Measurements from ENCODE around the gene COL28A1.

Gene COL28A1

DNA sequence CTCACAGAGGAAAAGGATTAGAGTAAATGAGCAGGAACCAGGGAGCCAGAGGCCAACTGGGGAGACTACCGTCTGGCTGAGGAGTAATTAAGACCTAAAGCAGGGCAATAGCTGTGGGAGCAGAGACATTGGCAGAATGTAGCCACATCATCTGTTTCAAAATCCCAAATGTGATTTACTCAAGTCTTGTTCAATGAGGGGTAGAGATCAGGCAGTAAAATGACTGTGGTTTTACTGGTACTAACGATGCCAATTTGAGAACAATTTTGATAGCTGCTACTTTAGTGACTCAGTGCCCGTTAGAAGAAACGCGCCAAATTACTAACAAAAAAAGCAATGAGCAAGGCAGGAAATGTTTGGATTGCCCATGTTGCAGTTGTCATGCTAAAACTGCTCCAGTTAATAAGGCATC is 18.4 kb upstream of the COL28A1 start:
- Histone ChIP-seq H3K9ac (ENCODE audit: low read length) (no peak overlapping the region), H3K27me3 (ENCODE audit: low read length) (no peaks in the 10 kb centered on the region), H3K4me3 (ENCODE audit: insufficient read depth, low read length, poor library complexity, severe bottlenecking) (no peak overlapping the region), H3F3A (ENCODE audit: insufficient read depth) (no peaks in the 10 kb centered on the region), H3K79me2 (ENCODE audit: insufficient read depth, low read length) (no peaks in the 10 kb centered on the region), H3K9me2 (replicated peaks; ENCODE audit: insufficient read depth, low read length) (no peaks in the 10 kb centered on the region), H4K20me1 (ENCODE audit: low read depth, low read length) (no peaks in the 10 kb centered on the region), H3K36me3 (ENCODE audit: low read length) (no peaks in the 10 kb centered on the region), H2AFZ (ENCODE audit: low read depth, low read length, severe bottlenecking) (no peak overlapping the region), H3K4me2 (ENCODE audit: low read depth, low read length, poor library complexity, severe bottlenecking) (no peak overlapping the region), H3K27ac (ENCODE audit: low read depth, low read length) (no peak overlapping the region), H3K9me3 (ENCODE audit: insufficient read depth, low read length) (no peaks in the 10 kb centered on the region)
- TF ChIP-seq EZH2phosphoT487 (conservative IDR thresholded peaks at IDR 0.05; ENCODE audit: low read length): no peak
- TF ChIP-seq, protein P1, sequence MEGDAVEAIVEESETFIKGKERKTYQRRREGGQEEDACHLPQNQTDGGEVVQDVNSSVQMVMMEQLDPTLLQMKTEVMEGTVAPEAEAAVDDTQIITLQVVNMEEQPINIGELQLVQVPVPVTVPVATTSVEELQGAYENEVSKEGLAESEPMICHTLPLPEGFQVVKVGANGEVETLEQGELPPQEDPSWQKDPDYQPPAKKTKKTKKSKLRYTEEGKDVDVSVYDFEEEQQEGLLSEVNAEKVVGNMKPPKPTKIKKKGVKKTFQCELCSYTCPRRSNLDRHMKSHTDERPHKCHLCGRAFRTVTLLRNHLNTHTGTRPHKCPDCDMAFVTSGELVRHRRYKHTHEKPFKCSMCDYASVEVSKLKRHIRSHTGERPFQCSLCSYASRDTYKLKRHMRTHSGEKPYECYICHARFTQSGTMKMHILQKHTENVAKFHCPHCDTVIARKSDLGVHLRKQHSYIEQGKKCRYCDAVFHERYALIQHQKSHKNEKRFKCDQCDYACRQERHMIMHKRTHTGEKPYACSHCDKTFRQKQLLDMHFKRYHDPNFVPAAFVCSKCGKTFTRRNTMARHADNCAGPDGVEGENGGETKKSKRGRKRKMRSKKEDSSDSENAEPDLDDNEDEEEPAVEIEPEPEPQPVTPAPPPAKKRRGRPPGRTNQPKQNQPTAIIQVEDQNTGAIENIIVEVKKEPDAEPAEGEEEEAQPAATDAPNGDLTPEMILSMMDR (IDR thresholded peaks at IDR 0.05; ENCODE audit: insufficient read depth, low read length, poor library complexity, severe bottlenecking): no peak

DNA sequence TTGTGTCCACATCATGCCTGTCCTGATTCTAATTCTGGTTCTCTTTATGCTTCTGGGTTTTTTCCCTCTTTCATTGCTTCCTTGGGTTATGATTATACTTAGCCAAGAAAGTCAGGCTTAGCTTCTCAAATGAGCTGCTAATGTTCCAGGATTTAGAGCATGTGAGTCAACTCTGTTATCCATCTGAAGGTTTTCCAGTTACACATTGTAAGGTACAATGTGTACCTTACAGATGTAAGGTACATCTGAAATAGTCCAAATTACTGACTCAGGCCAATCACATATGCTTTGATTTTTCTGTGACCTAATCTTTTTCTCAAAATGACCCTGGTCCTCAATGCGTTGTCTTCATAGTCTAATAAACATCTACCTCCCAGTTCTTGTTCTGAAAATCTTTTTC is 17.7 kb upstream of the COL28A1 start:
- H2AFZ ChIP-seq (ENCODE audit: low read depth, low read length, severe bottlenecking): no peak overlapping the region
- TF ChIP-seq EZH2phosphoT487 (conservative IDR thresholded peaks at IDR 0.05; ENCODE audit: low read length): no peak
- TF ChIP-seq, protein P1 (IDR thresholded peaks at IDR 0.05; ENCODE audit: insufficient read depth, low read length, poor library complexity, severe bottlenecking): no peak
- H3K36me3 ChIP-seq (ENCODE audit: low read length): no peaks in the 10 kb centered on the region
- no peak overlapping the region for H3K9ac ChIP-seq (ENCODE audit: low read length)
- H4K20me1 ChIP-seq (ENCODE audit: low read depth, low read length): no peaks in the 10 kb centered on the region
- no peaks in the 10 kb centered on the region for H3K79me2 ChIP-seq (ENCODE audit: insufficient read depth, low read length)
- no peaks in the 10 kb centered on the region for H3K27me3 ChIP-seq (ENCODE audit: low read length)
- no peaks in the 10 kb centered on the region for H3K9me3 ChIP-seq (ENCODE audit: insufficient read depth, low read length)
- no peak overlapping the region for H3K4me2 ChIP-seq (ENCODE audit: low read depth, low read length, poor library complexity, severe bottlenecking)
- H3K27ac ChIP-seq (ENCODE audit: low read depth, low read length): no peak overlapping the region
- H3F3A ChIP-seq (ENCODE audit: insufficient read depth): no peaks in the 10 kb centered on the region
- H3K9me2 ChIP-seq (replicated peaks; ENCODE audit: insufficient read depth, low read length): no peaks in the 10 kb centered on the region
- no peak overlapping the region for H3K4me3 ChIP-seq (ENCODE audit: insufficient read depth, low read length, poor library complexity, severe bottlenecking)

DNA sequence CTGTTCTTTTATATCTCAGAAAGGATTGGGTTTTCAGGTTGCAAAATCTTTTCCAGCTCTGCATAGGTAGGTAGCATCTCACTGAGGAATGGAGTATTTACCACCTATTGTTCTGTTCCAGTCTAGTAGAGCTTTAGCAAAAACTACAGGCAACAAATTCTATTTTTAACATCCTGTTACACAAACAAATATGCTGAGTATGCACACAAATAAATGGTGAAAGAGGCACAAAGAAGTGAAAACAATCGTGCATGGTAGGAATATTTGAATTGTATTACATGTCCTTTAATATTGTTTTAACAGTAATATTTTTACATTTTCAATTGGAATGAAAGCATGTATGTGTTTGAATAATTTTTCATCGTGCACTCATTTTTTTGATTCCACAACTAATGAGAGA is 16.5 kb upstream of the COL28A1 start:
- Histone ChIP-seq H4K20me1 (ENCODE audit: low read depth, low read length) (no peaks in the 10 kb centered on the region), H3K79me2 (ENCODE audit: insufficient read depth, low read length) (no peaks in the 10 kb centered on the region), H3K9ac (ENCODE audit: low read length) (no peak overlapping the region), H2AFZ (ENCODE audit: low read depth, low read length, severe bottlenecking) (no peak overlapping the region), H3K9me3 (ENCODE audit: insufficient read depth, low read length) (no peaks in the 10 kb centered on the region), H3F3A (ENCODE audit: insufficient read depth) (no peaks in the 10 kb centered on the region), H3K36me3 (ENCODE audit: low read length) (no peaks in the 10 kb centered on the region), H3K4me3 (ENCODE audit: insufficient read depth, low read length, poor library complexity, severe bottlenecking) (no peak overlapping the region), H3K9me2 (replicated peaks; ENCODE audit: insufficient read depth, low read length) (no peaks in the 10 kb centered on the region), H3K27me3 (ENCODE audit: low read length) (no peaks in the 10 kb centered on the region), H3K4me2 (ENCODE audit: low read depth, low read length, poor library complexity, severe bottlenecking) (no peak overlapping the region), H3K27ac (ENCODE audit: low read depth, low read length) (no peak overlapping the region)
- TF ChIP-seq, protein P1 (IDR thresholded peaks at IDR 0.05; ENCODE audit: insufficient read depth, low read length, poor library complexity, severe bottlenecking): no peak

DNA sequence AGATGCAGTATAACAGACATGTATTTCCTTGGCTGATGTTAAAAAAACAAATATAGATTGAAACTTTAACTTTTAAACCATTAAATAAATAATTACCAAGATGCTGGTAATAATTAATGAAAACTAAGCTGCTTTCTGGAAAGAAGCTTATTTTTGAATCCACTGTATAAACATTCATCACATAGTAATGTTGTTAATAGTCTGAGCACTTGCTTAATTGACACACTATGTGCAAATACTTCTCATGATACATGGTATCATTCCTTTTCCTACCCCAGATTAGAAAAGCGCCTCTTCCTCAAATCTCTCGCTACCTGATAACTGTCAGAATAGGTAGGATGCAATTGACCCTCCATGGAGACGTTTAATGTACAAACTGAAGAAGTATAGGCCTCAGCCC is 15.0 kb upstream of the COL28A1 start:
- Histone ChIP-seq H3K27ac (ENCODE audit: low read depth, low read length) (no peak overlapping the region), H3K9me2 (replicated peaks; ENCODE audit: insufficient read depth, low read length) (no peaks in the 10 kb centered on the region), H3K27me3 (ENCODE audit: low read length) (no peaks in the 10 kb centered on the region), H3K4me3 (ENCODE audit: insufficient read depth, low read length, poor library complexity, severe bottlenecking) (no peak overlapping the region), H4K20me1 (ENCODE audit: low read depth, low read length) (no peaks in the 10 kb centered on the region), H3K9me3 (ENCODE audit: insufficient read depth, low read length) (no peaks in the 10 kb centered on the region), H3F3A (ENCODE audit: insufficient read depth) (no peaks in the 10 kb centered on the region), H3K9ac (ENCODE audit: low read length) (no peak overlapping the region), H3K4me2 (ENCODE audit: low read depth, low read length, poor library complexity, severe bottlenecking) (no peak overlapping the region), H3K79me2 (ENCODE audit: insufficient read depth, low read length) (no peaks in the 10 kb centered on the region), H3K36me3 (ENCODE audit: low read length) (no peaks in the 10 kb centered on the region), H2AFZ (ENCODE audit: low read depth, low read length, severe bottlenecking) (no peak overlapping the region)
- TF ChIP-seq, protein P1 (IDR thresholded peaks at IDR 0.05; ENCODE audit: insufficient read depth, low read length, poor library complexity, severe bottlenecking): no peak
- no peak for TF ChIP-seq EZH2phosphoT487 (conservative IDR thresholded peaks at IDR 0.05; ENCODE audit: low read length)

All from SU-DHL-6 (cell line).